Measurements from ENCODE around the gene NCAM2.

GRCh38 chr21:21151231-21151630, 153.0 kb downstream of the NCAM2 start:
- TF ChIP-seq, protein P1, sequence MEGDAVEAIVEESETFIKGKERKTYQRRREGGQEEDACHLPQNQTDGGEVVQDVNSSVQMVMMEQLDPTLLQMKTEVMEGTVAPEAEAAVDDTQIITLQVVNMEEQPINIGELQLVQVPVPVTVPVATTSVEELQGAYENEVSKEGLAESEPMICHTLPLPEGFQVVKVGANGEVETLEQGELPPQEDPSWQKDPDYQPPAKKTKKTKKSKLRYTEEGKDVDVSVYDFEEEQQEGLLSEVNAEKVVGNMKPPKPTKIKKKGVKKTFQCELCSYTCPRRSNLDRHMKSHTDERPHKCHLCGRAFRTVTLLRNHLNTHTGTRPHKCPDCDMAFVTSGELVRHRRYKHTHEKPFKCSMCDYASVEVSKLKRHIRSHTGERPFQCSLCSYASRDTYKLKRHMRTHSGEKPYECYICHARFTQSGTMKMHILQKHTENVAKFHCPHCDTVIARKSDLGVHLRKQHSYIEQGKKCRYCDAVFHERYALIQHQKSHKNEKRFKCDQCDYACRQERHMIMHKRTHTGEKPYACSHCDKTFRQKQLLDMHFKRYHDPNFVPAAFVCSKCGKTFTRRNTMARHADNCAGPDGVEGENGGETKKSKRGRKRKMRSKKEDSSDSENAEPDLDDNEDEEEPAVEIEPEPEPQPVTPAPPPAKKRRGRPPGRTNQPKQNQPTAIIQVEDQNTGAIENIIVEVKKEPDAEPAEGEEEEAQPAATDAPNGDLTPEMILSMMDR (IDR thresholded peaks at IDR 0.05): no peak
- no peak for TF ChIP-seq POLR2A (IDR thresholded peaks at IDR 0.05)
- TF ChIP-seq POLR2AphosphoS5 (IDR thresholded peaks at IDR 0.05): no peak
- no peak for TF ChIP-seq EP300 (IDR thresholded peaks at IDR 0.05)
